IPS-18c (cell line): ENCODE data around the gene SAPCD2.
"Not testable (repeated sequence)": the region's sequence is repeated elsewhere in the genome, so short reads cannot be mapped to it uniquely, and the experiment has no call there.

ENCODE experiments used
- H3K4me3 ChIP-seq: 2 replicates; pipeline ENCODE4 v1.7.0; 2013; ENCODE audit warnings: low read depth, mild to moderate bottlenecking, low read length, moderate library complexity; ENCODE audit not compliant: insufficient read depth
- H3K9me3 ChIP-seq: one replicate; pipeline ENCODE4 v1.6.1; 2013; ENCODE audit warnings: mild to moderate bottlenecking, low read length, moderate library complexity; ENCODE audit not compliant: control insufficient read depth, insufficient read depth

SAPCD2 gene

GRCh38 chr9:137045294-137046087 lies 24.9 kb downstream of the SAPCD2 start:
- Histone ChIP-seq H3K9me3 (no peaks in the 10 kb centered on the region), H3K4me3 (peak overlapping the region; percentile 59)

DNA sequence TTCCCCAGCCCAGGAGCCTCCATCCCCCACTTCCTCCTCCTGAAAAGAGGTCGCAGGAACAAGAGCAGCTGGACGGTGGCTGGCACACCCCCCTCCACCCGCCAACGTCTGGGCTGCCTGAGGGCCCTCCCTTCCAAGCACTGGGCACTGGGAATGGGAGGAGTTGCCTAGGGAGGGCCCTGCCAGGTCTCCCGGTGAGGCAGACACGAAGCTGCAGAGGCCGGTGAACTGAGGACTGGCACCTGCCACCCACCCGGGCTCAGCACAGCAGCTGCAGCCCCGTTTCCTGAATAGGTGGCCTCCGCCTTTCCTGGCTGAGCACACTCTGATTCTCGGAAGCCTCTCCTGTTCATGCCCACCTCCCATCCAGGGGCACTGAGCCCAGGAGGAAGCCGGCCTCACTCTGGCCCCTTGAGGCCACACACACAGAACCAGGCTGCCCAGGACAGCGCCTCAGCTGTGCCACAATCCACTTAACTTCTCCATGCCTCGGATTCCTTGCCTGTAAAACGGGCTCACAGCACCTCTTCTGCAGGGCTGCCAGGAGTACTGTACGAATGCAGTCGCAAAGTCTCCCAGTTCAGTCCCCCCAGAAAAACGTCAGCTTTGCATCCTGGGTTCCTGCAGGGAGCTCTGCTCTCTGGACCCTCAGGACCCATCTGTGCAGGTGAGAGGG lies 25.7 kb downstream of the SAPCD2 start:
- Histone ChIP-seq H3K4me3 (peak overlapping the region; percentile 59; the same call in 1 of the 2 replicates), H3K9me3 (no peaks in the 10 kb centered on the region)

- Histone ChIP-seq H3K4me3 (no peak overlapping the region), H3K9me3 (no peaks in the 10 kb centered on the region)
Measured at GRCh38 chr9:137044037-137044436, 26.3 kb downstream of the SAPCD2 start.

GRCh38 chr9:137042751-137043727 lies 27.3 kb downstream of the SAPCD2 start:
- Histone ChIP-seq H3K9me3 (no peaks in the 10 kb centered on the region), H3K4me3 (no peak overlapping the region)

- no peaks in the 10 kb centered on the region for H3K9me3 ChIP-seq
- no peak overlapping the region for H3K4me3 ChIP-seq
Measured at GRCh38 chr9:137041124-137041523, 29.2 kb downstream of the SAPCD2 start.

GRCh38 chr9:137040568-137040967 lies 29.8 kb downstream of the SAPCD2 start:
- Histone ChIP-seq H3K4me3 (no peak overlapping the region), H3K9me3 (no peaks in the 10 kb centered on the region)

DNA sequence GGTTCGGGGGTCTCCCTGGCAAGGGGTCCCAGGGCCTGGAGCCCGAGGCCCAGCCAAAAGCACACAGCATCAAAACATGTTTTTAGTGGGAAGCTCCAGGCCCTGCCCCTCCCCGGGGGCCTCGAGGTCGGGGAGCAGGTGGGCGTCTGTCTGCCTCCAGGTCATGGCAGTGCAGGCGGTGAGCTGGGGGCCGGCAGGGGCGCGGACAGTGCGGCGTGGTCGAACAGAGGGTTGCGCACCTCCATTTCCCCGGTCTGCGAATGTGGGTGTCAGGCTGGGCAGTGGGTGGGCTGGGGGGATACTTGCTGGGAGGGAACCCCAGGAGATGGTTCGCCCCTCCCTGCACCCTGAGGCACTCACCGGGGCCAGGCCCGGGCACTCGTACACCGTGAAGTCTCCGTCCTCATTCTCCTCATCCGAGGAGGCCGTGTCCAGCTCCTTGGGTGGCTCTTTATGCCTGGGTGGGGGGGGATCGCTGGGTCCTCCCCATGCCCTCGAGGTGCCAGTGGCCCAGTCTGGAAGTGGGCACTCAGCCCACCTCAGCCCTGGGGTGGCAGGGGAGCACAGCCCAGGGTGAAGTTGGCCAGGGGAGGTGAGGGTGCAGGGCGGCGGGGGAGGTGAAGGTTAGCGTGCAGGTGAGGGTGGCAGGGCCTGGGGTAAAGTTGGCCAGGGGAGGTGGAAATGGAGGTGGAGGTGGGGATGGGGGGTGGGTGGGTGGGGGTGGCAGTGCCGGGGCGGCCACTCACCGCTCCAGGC lies 30.6 kb downstream of the SAPCD2 start:
- Histone ChIP-seq H3K9me3 (no peaks in the 10 kb centered on the region), H3K4me3 (no peak overlapping the region)

GRCh38 chr9:137038916-137039315 lies 31.4 kb downstream of the SAPCD2 start:
- Histone ChIP-seq H3K4me3 (no peak overlapping the region), H3K9me3 (no peaks in the 10 kb centered on the region)

DNA sequence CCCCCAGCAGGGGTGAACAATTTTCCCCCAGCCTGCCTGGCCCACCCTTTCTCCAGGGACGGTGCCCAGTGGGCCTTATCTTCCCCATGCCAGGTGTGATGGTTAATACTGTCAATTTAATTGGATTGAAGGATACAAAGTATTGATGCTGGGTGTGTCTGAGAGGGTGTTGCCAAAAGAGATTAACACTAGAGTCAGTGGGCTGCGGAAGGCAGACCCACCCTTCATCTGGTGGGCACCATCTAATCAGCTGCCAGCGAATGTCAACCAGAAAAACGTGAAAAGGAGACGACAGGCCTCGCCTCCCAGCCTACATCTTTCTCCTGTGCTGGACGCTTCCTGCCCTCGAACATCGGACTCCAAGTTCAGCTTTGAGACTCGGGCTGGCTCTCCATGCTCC lies 32.9 kb downstream of the SAPCD2 start:
- Histone ChIP-seq H3K4me3 (no peak overlapping the region), H3K9me3 (no peaks in the 10 kb centered on the region)

DNA sequence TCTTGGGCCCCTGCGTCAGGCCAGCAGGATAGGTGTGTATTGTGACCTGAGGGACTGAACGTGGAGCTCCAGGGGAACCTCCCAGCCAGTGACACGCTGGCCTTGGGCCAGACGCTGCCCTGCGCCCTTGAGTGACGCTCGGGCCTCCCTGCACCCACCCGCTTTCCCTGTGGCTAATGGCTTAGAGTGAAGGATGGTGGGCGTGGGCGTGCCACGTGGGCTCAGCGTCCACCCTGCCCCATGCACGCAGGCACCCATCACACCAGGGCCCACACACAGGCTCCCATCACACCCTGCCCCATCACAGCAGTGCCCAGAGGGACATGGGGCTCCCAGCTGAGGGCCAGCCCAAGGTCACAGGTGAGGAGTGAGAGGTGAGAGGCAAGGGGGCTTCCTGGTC lies 33.3 kb downstream of the SAPCD2 start:
- H3K9me3 ChIP-seq, result no peaks in the 10 kb centered on the region
- H3K4me3 ChIP-seq, result no peak overlapping the region

- H3K9me3 ChIP-seq, result no peaks in the 10 kb centered on the region
- no peak overlapping the region for H3K4me3 ChIP-seq
Measured at GRCh38 chr9:137035937-137036336, 34.4 kb downstream of the SAPCD2 start.

DNA sequence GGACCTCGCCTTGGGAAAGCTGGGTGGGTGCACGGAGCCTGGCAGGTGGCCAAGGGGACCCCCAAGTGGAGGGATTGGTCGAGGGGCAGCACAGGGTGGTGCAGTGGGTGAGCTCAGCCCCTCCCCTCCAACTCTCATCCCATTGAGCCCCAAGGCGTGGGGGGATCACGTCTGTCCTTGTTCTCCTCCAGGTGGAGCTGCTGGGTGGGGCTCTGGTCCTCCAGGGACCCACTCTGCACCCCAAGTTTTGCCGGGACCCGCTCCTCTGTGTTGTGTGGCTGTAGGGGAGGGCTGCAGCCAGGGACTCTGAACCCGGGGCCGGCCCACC lies 34.9 kb downstream of the SAPCD2 start:
- Histone ChIP-seq H3K4me3 (no peak overlapping the region), H3K9me3 (no peaks in the 10 kb centered on the region)

- no peaks in the 10 kb centered on the region for H3K9me3 ChIP-seq
- no peak overlapping the region for H3K4me3 ChIP-seq
Measured at GRCh38 chr9:137034709-137035506, 35.4 kb downstream of the SAPCD2 start.

- H3K4me3 ChIP-seq, result no peak overlapping the region
Measured at GRCh38 chr9:137034039-137034708, 36.2 kb downstream of the SAPCD2 start.

DNA sequence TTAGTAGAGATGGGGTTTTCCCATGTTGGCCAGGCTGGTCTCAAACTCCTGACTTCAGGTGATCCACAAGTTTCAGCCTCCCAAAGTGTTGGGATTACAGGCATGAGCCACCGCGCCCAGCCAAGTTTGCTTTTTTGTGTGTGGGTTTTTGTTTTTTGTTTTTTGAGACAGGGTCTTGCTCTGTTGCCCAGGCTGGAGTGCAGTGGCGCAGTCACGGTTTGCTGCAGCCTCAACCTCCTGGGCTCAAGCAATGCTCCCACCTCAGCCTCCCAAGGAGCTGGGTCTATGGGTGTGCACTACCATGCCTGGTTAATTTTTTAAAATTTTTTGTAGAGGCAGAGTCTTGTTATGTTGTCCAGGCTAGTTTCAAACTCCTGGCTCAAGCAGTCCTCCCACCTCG lies 36.9 kb downstream of the SAPCD2 start:
- H3K4me3 ChIP-seq, H3K9me3 ChIP-seq: not testable (repeated sequence)

More at GRCh38 chr9:137034039-137034708, 36.2 kb downstream of the SAPCD2 start:
- H3K9me3 ChIP-seq, result no peaks in the 10 kb centered on the region

- no peak overlapping the region for H3K4me3 ChIP-seq
- no peaks in the 10 kb centered on the region for H3K9me3 ChIP-seq
Measured at GRCh38 chr9:137032858-137033257, 37.5 kb downstream of the SAPCD2 start.
